Measurements from ENCODE around the gene SPTBN4.

DNA sequence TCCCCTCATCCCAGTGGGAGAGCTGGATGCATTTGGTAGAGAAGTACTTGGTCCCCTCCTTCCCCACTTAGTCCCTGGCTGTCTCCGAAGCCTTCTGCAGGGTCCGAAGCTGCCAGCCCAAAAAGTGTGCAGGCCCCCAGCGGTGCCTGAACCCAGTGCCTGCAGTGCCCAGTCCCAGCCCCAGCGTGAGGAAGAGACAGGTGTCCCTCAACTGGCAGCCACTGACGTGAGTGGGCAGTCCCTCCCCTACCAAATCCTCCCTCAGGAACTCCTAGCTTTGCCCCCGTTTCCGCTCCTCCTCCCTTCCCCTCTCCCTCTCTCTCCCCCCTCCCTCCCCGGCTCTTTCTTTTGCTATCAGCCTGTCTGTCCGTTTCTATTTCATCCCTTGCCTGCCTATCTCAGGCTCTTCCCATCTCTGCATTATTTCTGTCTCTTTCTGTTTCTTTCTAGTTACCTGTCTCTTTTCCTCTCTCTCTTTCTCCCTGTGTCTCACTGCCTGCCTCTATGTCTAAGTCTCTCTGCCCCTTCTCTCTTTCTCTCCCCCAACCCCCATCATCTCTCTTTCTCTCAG lies 132.6 kb downstream of the SPTBN4 start:
- TF ChIP-seq, protein P1, sequence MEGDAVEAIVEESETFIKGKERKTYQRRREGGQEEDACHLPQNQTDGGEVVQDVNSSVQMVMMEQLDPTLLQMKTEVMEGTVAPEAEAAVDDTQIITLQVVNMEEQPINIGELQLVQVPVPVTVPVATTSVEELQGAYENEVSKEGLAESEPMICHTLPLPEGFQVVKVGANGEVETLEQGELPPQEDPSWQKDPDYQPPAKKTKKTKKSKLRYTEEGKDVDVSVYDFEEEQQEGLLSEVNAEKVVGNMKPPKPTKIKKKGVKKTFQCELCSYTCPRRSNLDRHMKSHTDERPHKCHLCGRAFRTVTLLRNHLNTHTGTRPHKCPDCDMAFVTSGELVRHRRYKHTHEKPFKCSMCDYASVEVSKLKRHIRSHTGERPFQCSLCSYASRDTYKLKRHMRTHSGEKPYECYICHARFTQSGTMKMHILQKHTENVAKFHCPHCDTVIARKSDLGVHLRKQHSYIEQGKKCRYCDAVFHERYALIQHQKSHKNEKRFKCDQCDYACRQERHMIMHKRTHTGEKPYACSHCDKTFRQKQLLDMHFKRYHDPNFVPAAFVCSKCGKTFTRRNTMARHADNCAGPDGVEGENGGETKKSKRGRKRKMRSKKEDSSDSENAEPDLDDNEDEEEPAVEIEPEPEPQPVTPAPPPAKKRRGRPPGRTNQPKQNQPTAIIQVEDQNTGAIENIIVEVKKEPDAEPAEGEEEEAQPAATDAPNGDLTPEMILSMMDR (conservative IDR thresholded peaks at IDR 0.05; ENCODE audit: low read depth, low read length): no peak
- no peak for TF ChIP-seq EZH2 (IDR thresholded peaks at IDR 0.05; ENCODE audit: low read length, unreplicated experiment)
